ENCODE results near the gene GATAD2B. TPM values are rescaled to one million over a fixed set of nuclear protein-coding genes. Genes with fewer than 3 reads are reported as not detected.

Gene GATAD2B
- total RNA-seq, 1 donor from 2014 or later = 48.4 TPM

DNA sequence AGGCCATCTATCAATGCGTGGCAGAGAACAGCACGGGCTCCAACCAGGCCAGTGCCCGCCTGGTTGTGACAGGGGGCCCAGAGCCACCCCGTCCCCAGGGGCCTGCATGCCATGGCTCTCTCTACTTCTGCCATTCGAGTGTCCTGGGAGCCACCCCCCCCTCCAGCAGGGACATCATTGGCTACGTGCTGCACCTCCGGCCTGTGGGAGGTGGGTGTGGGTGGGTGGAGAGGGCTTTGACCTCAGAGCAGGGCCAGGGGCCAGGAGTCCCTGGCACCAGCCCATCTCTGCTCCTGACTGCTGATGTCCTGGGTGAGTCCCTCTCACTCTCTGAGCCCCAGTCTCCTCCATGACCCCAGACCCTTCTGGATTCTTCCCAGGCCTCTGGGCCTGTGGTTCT is 122.3 kb downstream of the GATAD2B start:
- no peaks in the 10 kb centered on the region for H3K27me3 ChIP-seq (ENCODE audit: insufficient read depth, low read length)
- H3K4me2 ChIP-seq (ENCODE audit: low read length) = no peak overlapping the region
- no peak for FAIRE-seq
- H3K36me3 Mint-ChIP-seq (ENCODE audit: low read depth, unreplicated experiment) = peaks cover 10% of the 10 kb centered on the region
- H3K27ac Mint-ChIP-seq (ENCODE audit: unreplicated experiment) = no peak overlapping the region
- no peaks in the 10 kb centered on the region for H3K27me3 Mint-ChIP-seq (ENCODE audit: low read depth, unreplicated experiment)
- H2AFZ ChIP-seq (ENCODE audit: low read depth, low read length) = no peak overlapping the region
- H3K9me3 Mint-ChIP-seq (ENCODE audit: unreplicated experiment) = no peaks in the 10 kb centered on the region
- no peak overlapping the region for H3K4me3 Mint-ChIP-seq (ENCODE audit: unreplicated experiment)
- no peak for DNase-seq (ENCODE audit: low read depth)
- peaks cover 4% of the 10 kb centered on the region for H3K4me1 ChIP-seq (ENCODE audit: insufficient read depth, low read length)
- H3K9me3 ChIP-seq (ENCODE audit: insufficient read depth, low read depth, low read length) = no peaks in the 10 kb centered on the region
- no peak for TF ChIP-seq EZH2 (IDR thresholded peaks at IDR 0.05; ENCODE audit: insufficient read depth, low read length)
- TF ChIP-seq, protein P1, sequence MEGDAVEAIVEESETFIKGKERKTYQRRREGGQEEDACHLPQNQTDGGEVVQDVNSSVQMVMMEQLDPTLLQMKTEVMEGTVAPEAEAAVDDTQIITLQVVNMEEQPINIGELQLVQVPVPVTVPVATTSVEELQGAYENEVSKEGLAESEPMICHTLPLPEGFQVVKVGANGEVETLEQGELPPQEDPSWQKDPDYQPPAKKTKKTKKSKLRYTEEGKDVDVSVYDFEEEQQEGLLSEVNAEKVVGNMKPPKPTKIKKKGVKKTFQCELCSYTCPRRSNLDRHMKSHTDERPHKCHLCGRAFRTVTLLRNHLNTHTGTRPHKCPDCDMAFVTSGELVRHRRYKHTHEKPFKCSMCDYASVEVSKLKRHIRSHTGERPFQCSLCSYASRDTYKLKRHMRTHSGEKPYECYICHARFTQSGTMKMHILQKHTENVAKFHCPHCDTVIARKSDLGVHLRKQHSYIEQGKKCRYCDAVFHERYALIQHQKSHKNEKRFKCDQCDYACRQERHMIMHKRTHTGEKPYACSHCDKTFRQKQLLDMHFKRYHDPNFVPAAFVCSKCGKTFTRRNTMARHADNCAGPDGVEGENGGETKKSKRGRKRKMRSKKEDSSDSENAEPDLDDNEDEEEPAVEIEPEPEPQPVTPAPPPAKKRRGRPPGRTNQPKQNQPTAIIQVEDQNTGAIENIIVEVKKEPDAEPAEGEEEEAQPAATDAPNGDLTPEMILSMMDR (IDR thresholded peaks at IDR 0.05; ENCODE audit: insufficient read depth, low read depth, low read length) = no peak
- peaks cover 6% of the 10 kb centered on the region for H3K4me1 Mint-ChIP-seq (ENCODE audit: low read depth, unreplicated experiment)
- H3K36me3 ChIP-seq (ENCODE audit: insufficient read depth, low read length) = no peaks in the 10 kb centered on the region
- no peak overlapping the region for H3K9ac ChIP-seq (ENCODE audit: low read length)
- peaks cover 8% of the 10 kb centered on the region for H4K20me1 ChIP-seq (ENCODE audit: insufficient read depth, low read length)
- H3K79me2 ChIP-seq (ENCODE audit: insufficient read depth, low read length) = no peaks in the 10 kb centered on the region
- no peak overlapping the region for H3K4me3 ChIP-seq (ENCODE audit: insufficient read depth, low read depth, low read length)
- no peak overlapping the region for H3K27ac ChIP-seq (ENCODE audit: low read depth, low read length)

DNA sequence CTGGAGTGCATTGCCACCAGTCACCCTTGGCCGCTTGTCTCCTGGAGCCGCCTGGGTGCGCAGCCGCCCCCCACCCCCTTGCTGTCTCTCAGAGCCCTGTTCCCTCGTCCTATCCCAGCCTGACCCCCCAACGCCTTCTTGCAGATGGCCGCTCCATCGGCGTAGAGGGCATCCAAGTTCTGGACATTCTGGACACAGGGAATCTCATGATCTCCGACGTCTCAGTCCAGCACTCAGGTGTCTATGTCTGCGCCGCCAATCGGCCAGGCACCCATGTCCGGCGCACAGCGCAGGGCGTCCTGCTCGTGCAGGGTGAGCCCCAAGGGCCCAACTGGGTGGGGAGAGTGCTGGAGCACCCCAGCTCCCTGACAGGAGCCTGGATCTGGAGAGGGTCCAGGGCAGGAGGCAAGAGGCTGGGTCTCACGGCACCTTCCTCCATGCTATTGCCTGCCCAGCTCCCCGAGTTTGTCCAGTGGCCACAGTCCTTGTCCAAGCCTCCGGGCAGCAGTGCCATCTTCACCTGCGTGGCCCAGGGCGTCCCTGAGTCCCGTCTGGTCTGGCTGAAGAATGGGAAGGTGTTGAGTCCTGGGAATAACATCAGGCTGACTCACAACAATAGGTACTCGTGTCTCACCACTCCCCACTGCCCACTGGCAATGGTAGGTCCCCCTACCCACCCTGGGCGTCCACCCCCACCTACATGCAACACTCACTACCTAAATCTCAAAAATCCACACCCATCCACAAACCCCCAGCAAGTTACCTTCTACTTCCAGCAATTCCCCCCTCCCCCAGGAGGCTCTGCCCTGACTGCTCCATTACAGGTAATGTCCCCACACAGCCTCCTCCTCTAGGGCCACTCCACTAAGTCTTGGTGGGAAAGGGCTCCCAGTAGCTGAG is 123.0 kb downstream of the GATAD2B start:
- H3K27ac ChIP-seq (ENCODE audit: low read depth, low read length) = no peak overlapping the region
- no peaks in the 10 kb centered on the region for H3K4me1 ChIP-seq (ENCODE audit: insufficient read depth, low read length)
- H3K79me2 ChIP-seq (ENCODE audit: insufficient read depth, low read length) = no peaks in the 10 kb centered on the region
- no peaks in the 10 kb centered on the region for H3K9me3 Mint-ChIP-seq (ENCODE audit: unreplicated experiment)
- no peak overlapping the region for H3K9ac ChIP-seq (ENCODE audit: low read length)
- FAIRE-seq (no peak), DNase-seq (ENCODE audit: low read depth) (no peak)
- H4K20me1 ChIP-seq (ENCODE audit: insufficient read depth, low read length) = peaks cover 4% of the 10 kb centered on the region
- H3K4me3 Mint-ChIP-seq (ENCODE audit: unreplicated experiment) = peak overlapping the region; percentile 50
- H2AFZ ChIP-seq (ENCODE audit: low read depth, low read length) = no peak overlapping the region
- peaks cover 10% of the 10 kb centered on the region for H3K36me3 Mint-ChIP-seq (ENCODE audit: low read depth, unreplicated experiment)
- H3K27ac Mint-ChIP-seq (ENCODE audit: unreplicated experiment) = no peak overlapping the region
- no peaks in the 10 kb centered on the region for H3K36me3 ChIP-seq (ENCODE audit: insufficient read depth, low read length)
- H3K9me3 ChIP-seq (ENCODE audit: insufficient read depth, low read depth, low read length) = no peaks in the 10 kb centered on the region
- no peak overlapping the region for H3K4me3 ChIP-seq (ENCODE audit: insufficient read depth, low read depth, low read length)
- H3K27me3 Mint-ChIP-seq (ENCODE audit: low read depth, unreplicated experiment) = no peaks in the 10 kb centered on the region
- H3K4me2 ChIP-seq (ENCODE audit: low read length) = no peak overlapping the region
- no peaks in the 10 kb centered on the region for H3K27me3 ChIP-seq (ENCODE audit: insufficient read depth, low read length)
- no peak for TF ChIP-seq EZH2 (IDR thresholded peaks at IDR 0.05; ENCODE audit: insufficient read depth, low read length)
- TF ChIP-seq, protein P1 (IDR thresholded peaks at IDR 0.05; ENCODE audit: insufficient read depth, low read depth, low read length) = no peak
- peaks cover 2% of the 10 kb centered on the region for H3K4me1 Mint-ChIP-seq (ENCODE audit: low read depth, unreplicated experiment)

DNA sequence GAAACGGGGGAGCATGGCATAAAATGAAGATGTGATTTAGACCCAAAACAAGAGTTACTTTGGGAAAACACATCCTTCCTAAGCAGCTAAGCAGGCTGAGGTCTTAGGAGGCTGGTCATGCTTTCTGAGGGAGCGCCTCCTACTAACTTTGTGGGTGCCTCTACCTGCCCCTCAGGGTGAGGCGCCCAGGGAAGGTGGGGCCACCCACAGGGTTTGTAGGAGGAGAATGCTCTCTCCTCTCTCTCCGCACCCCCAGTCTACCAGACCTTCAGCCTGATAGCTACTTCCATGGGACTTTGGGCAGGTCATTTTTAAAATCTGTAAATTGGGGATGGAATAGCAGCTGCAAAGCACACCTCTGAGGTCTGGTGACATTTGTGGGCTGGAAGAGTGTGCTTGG is 123.8 kb downstream of the GATAD2B start:
- no peak for FAIRE-seq
- H3K27ac Mint-ChIP-seq (ENCODE audit: unreplicated experiment) = no peak overlapping the region
- Histone ChIP-seq H3K4me2 (ENCODE audit: low read length) (no peak overlapping the region), H2AFZ (ENCODE audit: low read depth, low read length) (no peak overlapping the region), H3K4me1 (ENCODE audit: insufficient read depth, low read length) (no peaks in the 10 kb centered on the region), H3K79me2 (ENCODE audit: insufficient read depth, low read length) (no peaks in the 10 kb centered on the region), H4K20me1 (ENCODE audit: insufficient read depth, low read length) (peaks cover 4% of the 10 kb centered on the region), H3K36me3 (ENCODE audit: insufficient read depth, low read length) (no peaks in the 10 kb centered on the region), H3K27me3 (ENCODE audit: insufficient read depth, low read length) (no peaks in the 10 kb centered on the region), H3K27ac (ENCODE audit: low read depth, low read length) (no peak overlapping the region), H3K4me3 (ENCODE audit: insufficient read depth, low read depth, low read length) (no peak overlapping the region), H3K9ac (ENCODE audit: low read length) (no peak overlapping the region), H3K9me3 (ENCODE audit: insufficient read depth, low read depth, low read length) (no peaks in the 10 kb centered on the region)
- no peak for TF ChIP-seq EZH2 (IDR thresholded peaks at IDR 0.05; ENCODE audit: insufficient read depth, low read length)
- TF ChIP-seq, protein P1 (IDR thresholded peaks at IDR 0.05; ENCODE audit: insufficient read depth, low read depth, low read length) = no peak
- H3K36me3 Mint-ChIP-seq (ENCODE audit: low read depth, unreplicated experiment) = peaks cover 7% of the 10 kb centered on the region
- no peak overlapping the region for H3K4me3 Mint-ChIP-seq (ENCODE audit: unreplicated experiment)
- DNase-seq (ENCODE audit: low read depth) = no peak
- peaks cover 5% of the 10 kb centered on the region for H3K4me1 Mint-ChIP-seq (ENCODE audit: low read depth, unreplicated experiment)
- no peaks in the 10 kb centered on the region for H3K9me3 Mint-ChIP-seq (ENCODE audit: unreplicated experiment)
- no peaks in the 10 kb centered on the region for H3K27me3 Mint-ChIP-seq (ENCODE audit: low read depth, unreplicated experiment)

All from astrocyte (in vitro differentiated cells and primary cell).